Uterus (tissue), 4 donors: ENCODE data around the gene CHST15. TPM values are rescaled to one million over a fixed set of nuclear protein-coding genes. Genes with fewer than 3 reads are reported as not detected.

ENCODE experiments used
- DNase-seq, 2 donors: peaks; one replicate each; pipeline ENCODE4 v3.0.0-alpha.2; 2019 to 2020
- H3K27ac ChIP-seq, 2 donors: fragments of 200-600 bp; sonication (generic); 1 replicate in 1 of 2; 2 replicates in 1 of 2; pipeline ENCODE4 v1.5.1; 2016 to 2018
- H3K27me3 ChIP-seq, 2 donors: fragments of 200-600 bp; sonication (generic); one replicate each; pipeline ENCODE4 v1.5.1; 2018 to 2019; ENCODE audit warnings: control low read depth in 1 of 2
- H3K36me3 ChIP-seq, 2 donors: fragments of 200-600 bp; sonication (generic); one replicate each; pipeline ENCODE4 v1.5.1; 2019; ENCODE audit warnings: control low read depth in 1 of 2
- H3K4me1 ChIP-seq, 2 donors: fragments of 200-600 bp; sonication (generic); one replicate each; pipeline ENCODE4 v1.5.1; 2018 to 2019; ENCODE audit warnings: control low read depth in 1 of 2
- H3K4me3 ChIP-seq, 2 donors: fragments of 200-600 bp; sonication (generic); 1 replicate in 1 of 2; 2 replicates in 1 of 2; pipeline ENCODE4 v1.5.1; 2018 to 2019; ENCODE audit warnings: mild to moderate bottlenecking in 1 of 2
- H3K9me3 ChIP-seq, 2 donors: fragments of 200-600 bp; sonication (generic); one replicate each; pipeline ENCODE4 v1.5.1; 2019; ENCODE audit warnings: control low read depth in 1 of 2
- POLR2A ChIP-seq, 2 donors: fragments of 450-650 bp; IDR thresholded peaks; one replicate each; pipeline ENCODE4 v1.6.1; 2016; ENCODE audit warnings: antibody characterized with exemption in 2 of 2, mild to moderate bottlenecking in 1 of 2, moderate library complexity in 1 of 2
- intact Hi-C: fragments of 100-400 bp; cut with DNase I; formaldehyde crosslinking; loops from one replicate; pipeline ENCODE4 v1.15.1; 2023; ENCODE audit warnings: low total_unique reads
- total RNA-seq, 4 donors: library from RNA; depleted of rRNA in 3 of 4; stranded (reverse); fragments of >200 nt in 3 of 4; gene quantifications; one replicate each; pipeline versions ENCODE4 v1.1.0 to v1.2.4, GENCODE V29; 2014 to 2023
- TF ChIP-seq, protein P1 (sequence below), 4 experiments: fragments of 200-600 bp in 2 of 4; fragments of 450-650 bp in 2 of 4; sonication (generic) in 2 of 4; IDR thresholded peaks; one replicate each; pipeline ENCODE4 v1.5.1; 2016 to 2019; ENCODE audit warnings: antibody characterized with exemption in 4 of 4, mild to moderate bottlenecking in 2 of 4, moderate library complexity in 1 of 4
- donor health status: DM: yes; HTN: yes; CAD: no.

The CHST15 gene
- total RNA-seq, 4 donors from 2014 or later: 9.7 to 28.5 (median 17.8) TPM

DNA sequence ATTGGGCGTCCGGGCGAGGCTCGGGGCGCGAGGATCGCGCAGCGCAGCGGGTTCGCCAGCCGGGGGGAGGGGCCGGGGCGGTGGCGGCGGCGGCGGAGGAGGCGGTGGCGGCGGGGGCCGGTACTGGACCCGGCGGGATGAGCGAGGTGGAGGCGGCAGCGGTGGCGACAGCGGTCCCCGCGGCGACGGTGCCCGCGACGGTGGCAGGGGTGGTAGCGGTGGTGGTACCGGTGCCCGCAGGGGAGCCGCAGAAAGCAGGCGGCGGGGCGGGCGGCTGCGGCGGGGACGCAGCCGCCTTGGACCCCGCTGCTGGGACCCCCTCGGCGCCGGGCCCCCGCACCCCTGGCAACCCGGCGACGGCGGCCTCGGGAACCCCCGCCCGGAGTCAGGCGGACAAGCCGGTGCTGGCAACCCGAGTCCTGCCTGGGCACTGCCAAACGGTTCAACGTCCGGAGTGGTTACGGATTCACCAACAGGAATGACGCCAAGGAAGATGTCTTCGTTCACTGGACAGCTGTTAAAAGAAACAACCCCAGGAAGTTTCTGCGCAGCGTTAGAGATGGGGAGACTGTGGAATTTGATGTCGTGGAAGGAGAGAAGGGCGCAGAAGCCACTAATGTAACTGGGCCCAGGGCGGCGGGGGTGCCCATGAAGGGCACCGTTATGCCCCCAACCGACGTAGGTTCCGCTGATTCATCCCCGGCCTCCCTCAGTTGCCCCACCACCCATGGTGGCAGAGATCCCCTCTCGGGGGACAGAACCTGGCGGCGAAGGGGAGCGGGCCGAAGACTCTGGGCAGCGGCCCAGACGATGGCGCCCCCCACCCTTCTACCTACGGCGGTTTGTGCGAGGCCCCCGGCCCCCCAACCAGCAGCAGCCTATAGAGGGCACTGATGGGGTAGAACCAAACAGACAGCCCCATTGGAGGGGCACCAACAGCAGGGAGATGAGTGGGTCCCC lies 101.5 kb downstream of the CHST15 start:
- Histone ChIP-seq H3K27ac (no peak overlapping the region), H3K9me3 (no peaks in the 10 kb centered on the region), H3K36me3 (no peaks in the 10 kb centered on the region), H3K4me3 (no peak overlapping the region), H3K27me3 (peaks cover 0 to 16% of the 10 kb centered on the region in 2 donors), H3K4me1 (peaks cover 0 to 8% of the 10 kb centered on the region in 2 donors)
- TF ChIP-seq, protein P1, sequence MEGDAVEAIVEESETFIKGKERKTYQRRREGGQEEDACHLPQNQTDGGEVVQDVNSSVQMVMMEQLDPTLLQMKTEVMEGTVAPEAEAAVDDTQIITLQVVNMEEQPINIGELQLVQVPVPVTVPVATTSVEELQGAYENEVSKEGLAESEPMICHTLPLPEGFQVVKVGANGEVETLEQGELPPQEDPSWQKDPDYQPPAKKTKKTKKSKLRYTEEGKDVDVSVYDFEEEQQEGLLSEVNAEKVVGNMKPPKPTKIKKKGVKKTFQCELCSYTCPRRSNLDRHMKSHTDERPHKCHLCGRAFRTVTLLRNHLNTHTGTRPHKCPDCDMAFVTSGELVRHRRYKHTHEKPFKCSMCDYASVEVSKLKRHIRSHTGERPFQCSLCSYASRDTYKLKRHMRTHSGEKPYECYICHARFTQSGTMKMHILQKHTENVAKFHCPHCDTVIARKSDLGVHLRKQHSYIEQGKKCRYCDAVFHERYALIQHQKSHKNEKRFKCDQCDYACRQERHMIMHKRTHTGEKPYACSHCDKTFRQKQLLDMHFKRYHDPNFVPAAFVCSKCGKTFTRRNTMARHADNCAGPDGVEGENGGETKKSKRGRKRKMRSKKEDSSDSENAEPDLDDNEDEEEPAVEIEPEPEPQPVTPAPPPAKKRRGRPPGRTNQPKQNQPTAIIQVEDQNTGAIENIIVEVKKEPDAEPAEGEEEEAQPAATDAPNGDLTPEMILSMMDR (IDR thresholded peaks at IDR 0.05): no peak
- intact Hi-C loops: no loop called here
- DNase-seq: no peak

DNA sequence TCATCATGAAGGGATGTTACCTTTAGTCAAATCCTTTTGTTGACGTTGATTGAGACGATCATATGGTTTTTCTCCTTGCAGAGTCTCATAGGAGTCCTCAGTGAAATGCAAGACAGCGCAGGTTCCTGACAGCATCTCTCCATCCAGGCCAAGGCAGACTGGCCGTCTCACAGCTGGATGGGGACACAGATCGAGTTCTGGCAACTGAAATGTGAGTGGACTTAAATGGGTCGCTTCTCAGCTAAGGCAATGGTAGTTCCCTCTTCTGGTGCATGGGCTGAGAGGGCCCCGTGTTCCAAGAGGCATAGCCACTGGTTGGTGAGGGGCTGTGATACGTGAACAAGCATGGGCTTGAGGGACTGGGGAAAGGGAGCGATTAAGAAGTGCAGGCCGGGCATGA lies 102.5 kb downstream of the CHST15 start:
- no peaks in the 10 kb centered on the region for H3K9me3 ChIP-seq
- no peak overlapping the region for H3K27ac ChIP-seq
- no peaks in the 10 kb centered on the region for H3K36me3 ChIP-seq
- intact Hi-C loops: no loop called here
- TF ChIP-seq POLR2A (IDR thresholded peaks at IDR 0.05): no peak
- TF ChIP-seq, protein P1 (IDR thresholded peaks at IDR 0.05): no peak
- no peak for DNase-seq
- no peak overlapping the region for H3K4me3 ChIP-seq
- peaks cover 0 to 8% of the 10 kb centered on the region in 2 donors for H3K4me1 ChIP-seq
- H3K27me3 ChIP-seq: peaks cover 0 to 16% of the 10 kb centered on the region in 2 donors

DNA sequence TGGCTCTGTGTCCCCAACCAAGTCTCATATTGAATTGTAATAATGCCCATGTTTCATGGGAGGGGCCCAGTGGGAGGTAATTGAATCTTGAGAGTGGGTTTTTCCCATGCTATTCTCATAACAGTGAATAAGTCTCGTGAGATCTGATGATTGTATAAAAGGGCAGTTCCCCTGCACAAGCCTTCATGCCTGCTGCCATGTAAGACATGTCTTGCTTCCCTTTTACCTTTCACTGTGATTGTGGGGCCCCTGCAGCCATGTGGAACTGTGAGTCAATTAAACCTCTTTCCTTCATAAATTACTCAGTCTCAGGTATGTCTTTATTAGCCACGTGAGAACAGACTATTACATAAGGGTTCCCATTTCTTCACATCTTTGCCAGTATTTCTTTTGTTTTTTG lies 104.7 kb downstream of the CHST15 start:
- Histone ChIP-seq H3K4me1 (peaks cover 0 to 8% of the 10 kb centered on the region in 2 donors), H3K27me3 (peaks cover 0 to 16% of the 10 kb centered on the region in 2 donors), H3K36me3 (no peaks in the 10 kb centered on the region), H3K27ac (no peak overlapping the region), H3K4me3 (no peak overlapping the region), H3K9me3 (no peaks in the 10 kb centered on the region)
- intact Hi-C loops: no loop called here
- DNase-seq: no peak
- TF ChIP-seq POLR2A (IDR thresholded peaks at IDR 0.05): no peak
- TF ChIP-seq, protein P1 (IDR thresholded peaks at IDR 0.05): no peak

DNA sequence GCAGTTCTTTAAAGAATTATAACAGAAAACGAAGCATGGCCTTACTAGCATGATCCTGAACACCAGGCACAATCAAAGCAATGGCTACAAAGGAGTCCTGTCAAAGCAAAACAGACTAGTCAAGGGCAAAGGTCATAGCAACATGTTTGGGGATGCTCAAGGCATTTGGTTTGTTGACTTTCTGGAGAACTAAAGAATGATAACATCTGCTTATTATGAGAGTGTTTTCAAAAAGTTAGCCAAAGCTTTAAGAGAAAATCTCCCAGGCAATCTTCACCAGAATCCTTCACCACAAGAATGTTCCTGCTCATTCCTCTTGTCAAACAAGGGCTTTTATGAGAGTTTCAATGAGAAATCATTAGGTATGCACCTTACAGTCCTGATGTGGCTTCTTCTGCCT lies 106.7 kb downstream of the CHST15 start:
- no peak overlapping the region for H3K27ac ChIP-seq
- no peak for TF ChIP-seq POLR2A (IDR thresholded peaks at IDR 0.05)
- TF ChIP-seq, protein P1 (IDR thresholded peaks at IDR 0.05): no peak
- peaks cover 0 to 3% of the 10 kb centered on the region in 2 donors for H3K4me1 ChIP-seq
- no peak overlapping the region for H3K4me3 ChIP-seq
- H3K27me3 ChIP-seq: peaks cover 0 to 6% of the 10 kb centered on the region in 2 donors
- DNase-seq: no peak
- no peaks in the 10 kb centered on the region for H3K9me3 ChIP-seq
- intact Hi-C loops: no loop called here
- no peaks in the 10 kb centered on the region for H3K36me3 ChIP-seq

DNA sequence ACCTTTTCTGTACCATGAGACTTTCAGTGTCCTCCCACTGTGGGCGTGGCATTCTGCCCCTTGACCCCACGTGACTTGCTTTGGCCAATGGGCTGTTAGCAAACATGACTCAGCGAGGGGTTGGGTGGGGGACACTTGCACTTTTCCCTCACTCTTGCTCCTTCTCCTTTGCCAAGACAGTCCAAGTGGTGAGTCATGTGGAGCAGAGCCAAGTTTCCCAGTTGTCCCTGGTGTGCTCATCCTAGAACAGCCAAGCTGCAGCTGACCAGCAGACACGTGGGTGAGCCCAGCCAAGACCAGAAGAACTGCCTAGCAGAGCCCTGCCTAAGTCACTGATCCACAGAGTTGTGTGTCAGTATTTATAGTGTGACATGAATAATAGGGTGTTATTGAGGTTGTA lies 119.0 kb downstream of the CHST15 start:
- no peak for TF ChIP-seq POLR2A (IDR thresholded peaks at IDR 0.05)
- TF ChIP-seq, protein P1 (IDR thresholded peaks at IDR 0.05): no peak
- Histone ChIP-seq H3K4me3 (no peak overlapping the region), H3K27me3 (peaks cover 7 to 33% of the 10 kb centered on the region in 2 donors), H3K9me3 (peaks cover 0 to 5% of the 10 kb centered on the region in 2 donors), H3K27ac (no peak overlapping the region), H3K4me1 (no peaks in the 10 kb centered on the region), H3K36me3 (no peaks in the 10 kb centered on the region)
- no peak for DNase-seq
- intact Hi-C loops: no loop called here
